Activated T-cell treated with anti-CD3 and anti-CD28 coated beads, Interleukin-2, amount 50 U/mL, for 24 hours (primary cell): Measurements from ENCODE around the gene RAB7B.
"Not testable (repeated sequence)": the region's sequence is repeated elsewhere in the genome, so short reads cannot be mapped to it uniquely, and the experiment has no call there.

Experiments
- DNase-seq: peaks from one replicate; pipeline ENCODE4 v3.0.0-alpha.2; 2020
- H3K27ac Mint-ChIP-seq: 2 replicates; pipeline ENCODE4 v1.8.0; 2020; ENCODE audit warnings: mild to moderate bottlenecking, mixed read lengths
- H3K27me3 Mint-ChIP-seq: 2 replicates; pipeline ENCODE4 v1.8.0; 2020; ENCODE audit warnings: mixed read lengths
- H3K36me3 Mint-ChIP-seq: 2 replicates; pipeline ENCODE4 v1.8.0; 2020; ENCODE audit warnings: low read depth, mixed read lengths
- H3K4me1 Mint-ChIP-seq: 2 replicates; pipeline ENCODE4 v1.8.0; 2020; ENCODE audit warnings: low read depth, mixed read lengths
- H3K4me3 Mint-ChIP-seq: 2 replicates; pipeline ENCODE4 v1.8.0; 2020; ENCODE audit warnings: mild to moderate bottlenecking, moderate library complexity, mixed read lengths
- H3K9me3 Mint-ChIP-seq: 2 replicates; pipeline ENCODE4 v1.8.0; 2020; ENCODE audit warnings: mixed read lengths

Gene RAB7B

GRCh38 chr1:206002871-206003801 is at the start of gene RAB7B:
Gene RAB7B (minus strand): TSS chr1:206003395. CDS start chr1:205994135, 9,260 bp downstream.
- Mint-ChIP-seq H3K4me3 (no peak within 1 kb of the TSS), H3K27ac (no peak within 1 kb of the TSS), H3K4me1 (peaks cover 31% of the 10 kb centered on the region), H3K9me3 (no peaks in the 10 kb centered on the region), H3K36me3 (no peaks in the 10 kb centered on the region), H3K27me3 (peaks cover 16% of the 10 kb centered on the region)
- DNase-seq, result no peak

GRCh38 chr1:206052231-206052865 is 49.2 kb upstream of the RAB7B start:
- H3K4me3 Mint-ChIP-seq, DNase-seq, H3K27me3 Mint-ChIP-seq, H3K27ac Mint-ChIP-seq, H3K9me3 Mint-ChIP-seq, H3K36me3 Mint-ChIP-seq: not testable (repeated sequence)
- peaks cover 45% of the 10 kb centered on the region for H3K4me1 Mint-ChIP-seq

- H3K27ac Mint-ChIP-seq, result peak overlapping the region; percentile 74
- H3K9me3 Mint-ChIP-seq, result no peaks in the 10 kb centered on the region
- H3K4me1 Mint-ChIP-seq, result peaks cover 45% of the 10 kb centered on the region
- DNase-seq, result peak; percentile 60
- H3K27me3 Mint-ChIP-seq, result no peaks in the 10 kb centered on the region
- peak overlapping the region; percentile 15 for H3K4me3 Mint-ChIP-seq
- no peaks in the 10 kb centered on the region for H3K36me3 Mint-ChIP-seq
Observed at GRCh38 chr1:206050655-206051235, 47.5 kb upstream of the RAB7B start.

GRCh38 chr1:206049919-206050600 is 46.9 kb upstream of the RAB7B start:
- H3K4me3 Mint-ChIP-seq, result no peak overlapping the region
- H3K27ac Mint-ChIP-seq, result peak overlapping the region; percentile 53
- no peak for DNase-seq
- no peaks in the 10 kb centered on the region for H3K36me3 Mint-ChIP-seq
- no peaks in the 10 kb centered on the region for H3K27me3 Mint-ChIP-seq
- H3K4me1 Mint-ChIP-seq, result peaks cover 45% of the 10 kb centered on the region
- H3K9me3 Mint-ChIP-seq, result no peaks in the 10 kb centered on the region

- H3K36me3 Mint-ChIP-seq, result no peaks in the 10 kb centered on the region
- H3K27ac Mint-ChIP-seq, result peak overlapping the region; percentile 44
- peaks cover 45% of the 10 kb centered on the region for H3K4me1 Mint-ChIP-seq
- H3K27me3 Mint-ChIP-seq, result no peaks in the 10 kb centered on the region
- H3K9me3 Mint-ChIP-seq, result no peaks in the 10 kb centered on the region
- DNase-seq, result no peak
- H3K4me3 Mint-ChIP-seq, result no peak overlapping the region
Observed at GRCh38 chr1:206049293-206049692, 46.1 kb upstream of the RAB7B start.

GRCh38 chr1:206048582-206048981 is 45.4 kb upstream of the RAB7B start:
- no peak for DNase-seq
- Mint-ChIP-seq H3K27ac (no peak overlapping the region), H3K27me3 (no peaks in the 10 kb centered on the region), H3K4me1 (peaks cover 45% of the 10 kb centered on the region), H3K9me3 (no peaks in the 10 kb centered on the region), H3K36me3 (no peaks in the 10 kb centered on the region), H3K4me3 (no peak overlapping the region)

- DNase-seq, result no peak
- Mint-ChIP-seq H3K9me3 (no peaks in the 10 kb centered on the region), H3K4me1 (peaks cover 36% of the 10 kb centered on the region), H3K27me3 (no peaks in the 10 kb centered on the region), H3K36me3 (no peaks in the 10 kb centered on the region), H3K27ac (no peak overlapping the region), H3K4me3 (no peak overlapping the region)
Observed at GRCh38 chr1:206047271-206047670, 44.1 kb upstream of the RAB7B start.

GRCh38 chr1:206041640-206042039 is 38.4 kb upstream of the RAB7B start:
- H3K9me3 Mint-ChIP-seq, result no peaks in the 10 kb centered on the region
- no peak for DNase-seq

GRCh38 chr1:206040328-206040727 is 37.1 kb upstream of the RAB7B start:
- no peak for DNase-seq
- H3K27ac Mint-ChIP-seq, result no peak overlapping the region
- no peaks in the 10 kb centered on the region for H3K9me3 Mint-ChIP-seq
- no peak overlapping the region for H3K4me3 Mint-ChIP-seq
- H3K36me3 Mint-ChIP-seq, result no peaks in the 10 kb centered on the region
- peaks cover 7% of the 10 kb centered on the region for H3K27me3 Mint-ChIP-seq
- peaks cover 16% of the 10 kb centered on the region for H3K4me1 Mint-ChIP-seq

More at GRCh38 chr1:206041640-206042039, 38.4 kb upstream of the RAB7B start:
- H3K4me1 Mint-ChIP-seq, result peaks cover 14% of the 10 kb centered on the region
- H3K27me3 Mint-ChIP-seq, result peaks cover 7% of the 10 kb centered on the region
- H3K36me3 Mint-ChIP-seq, result no peaks in the 10 kb centered on the region
- H3K27ac Mint-ChIP-seq, result no peak overlapping the region
- no peak overlapping the region for H3K4me3 Mint-ChIP-seq

- DNase-seq, result no peak
- H3K27me3 Mint-ChIP-seq, result peaks cover 14% of the 10 kb centered on the region
- H3K4me3 Mint-ChIP-seq, result no peak overlapping the region
- H3K4me1 Mint-ChIP-seq, result peaks cover 21% of the 10 kb centered on the region
- no peaks in the 10 kb centered on the region for H3K9me3 Mint-ChIP-seq
- no peaks in the 10 kb centered on the region for H3K36me3 Mint-ChIP-seq
- no peak overlapping the region for H3K27ac Mint-ChIP-seq
Observed at GRCh38 chr1:206039046-206039973, 36.1 kb upstream of the RAB7B start.

GRCh38 chr1:206037581-206037980 is 34.4 kb upstream of the RAB7B start:
- no peaks in the 10 kb centered on the region for H3K9me3 Mint-ChIP-seq
- DNase-seq, result no peak
- peaks cover 21% of the 10 kb centered on the region for H3K4me1 Mint-ChIP-seq
- no peaks in the 10 kb centered on the region for H3K36me3 Mint-ChIP-seq
- H3K4me3 Mint-ChIP-seq, result no peak overlapping the region
- peaks cover 16% of the 10 kb centered on the region for H3K27me3 Mint-ChIP-seq
- no peak overlapping the region for H3K27ac Mint-ChIP-seq

- no peaks in the 10 kb centered on the region for H3K9me3 Mint-ChIP-seq
- no peak for DNase-seq
- H3K27ac Mint-ChIP-seq, result no peak overlapping the region
- no peaks in the 10 kb centered on the region for H3K36me3 Mint-ChIP-seq
- H3K27me3 Mint-ChIP-seq, result peaks cover 16% of the 10 kb centered on the region
- peaks cover 21% of the 10 kb centered on the region for H3K4me1 Mint-ChIP-seq
- no peak overlapping the region for H3K4me3 Mint-ChIP-seq
Observed at GRCh38 chr1:206036663-206037455, 33.7 kb upstream of the RAB7B start.

GRCh38 chr1:206035027-206035426 is 31.8 kb upstream of the RAB7B start:
- Mint-ChIP-seq H3K4me1 (peaks cover 24% of the 10 kb centered on the region), H3K27me3 (peaks cover 15% of the 10 kb centered on the region), H3K4me3 (no peak overlapping the region), H3K36me3 (no peaks in the 10 kb centered on the region), H3K27ac (no peak overlapping the region), H3K9me3 (no peaks in the 10 kb centered on the region)
- DNase-seq, result no peak
